Transverse colon (tissue), 4 donors: ENCODE measurements around the gene ZNF549. TPM values are rescaled to one million over a fixed set of nuclear protein-coding genes. Genes with fewer than 3 reads are reported as not detected.
"Not testable (repeated sequence)": the region's sequence is repeated elsewhere in the genome, so short reads cannot be mapped to it uniquely, and the experiment has no call there.

Experiments
- DNase-seq: peaks from one replicate; pipeline ENCODE4 v3.0.0-alpha.2; 2019
- H3K27ac ChIP-seq, 4 donors: fragments of 200-600 bp; sonication (generic); 2 replicates each; pipeline ENCODE4 v1.5.1; 2016 to 2018; ENCODE audit warnings: inconsistent platforms in 4 of 4
- H3K27me3 ChIP-seq: fragments of 200-600 bp; sonication (generic); 2 replicates; pipeline ENCODE4 v1.5.1; 2017; ENCODE audit warnings: inconsistent platforms
- H3K36me3 ChIP-seq, 4 donors: fragments of 200-600 bp; sonication (generic); 2 replicates each; pipeline ENCODE4 v1.5.1; 2017 to 2019; ENCODE audit warnings: inconsistent platforms in 4 of 4
- H3K4me1 ChIP-seq, 4 donors: fragments of 200-600 bp; sonication (generic); 2 replicates each; pipeline ENCODE4 v1.5.1; 2017 to 2020; ENCODE audit warnings: inconsistent platforms in 4 of 4
- H3K4me3 ChIP-seq, 4 donors: fragments of 200-600 bp; sonication (generic); 1 replicate in 1 of 4; 2 replicates in 3 of 4; pipeline versions ENCODE4 v1.5.1 to v1.6.1; 2017 to 2019; ENCODE audit warnings: inconsistent platforms in 4 of 4
- H3K9me3 ChIP-seq, 2 donors: fragments of 200-600 bp; sonication (generic); 2 replicates each; pipeline ENCODE4 v1.5.1; 2017 to 2019; ENCODE audit warnings: inconsistent platforms in 2 of 2
- EP300 ChIP-seq: sonication (generic); formaldehyde crosslinking; IDR thresholded peaks from one replicate; pipeline ENCODE4 v1.6.1; 2017; ENCODE audit warnings: antibody characterized with exemption, low read depth
- POLR2A ChIP-seq: fragments of 450-650 bp; IDR thresholded peaks from one replicate; pipeline ENCODE4 v1.6.1; 2016; ENCODE audit warnings: antibody characterized with exemption, mild to moderate bottlenecking, moderate library complexity
- POLR2AphosphoS5 ChIP-seq, 3 donors: sonication (generic); formaldehyde crosslinking; IDR thresholded peaks; one replicate each; pipeline ENCODE4 v1.6.1; 2016; ENCODE audit warnings: antibody characterized with exemption in 3 of 3
- WGBS, 2 donors: methylation state at CpG; one replicate each; pipeline ENCODE4 v1.1.5; 2018; ENCODE audit warnings: low coverage in 1 of 2; 5-methylcytosine and 5-hydroxymethylcytosine counted together
- in situ Hi-C, 4 donors: fragments of 200-750 bp; cut with MboI; loops; one replicate each; pipeline versions ENCODE4 v1.15.0 to v1.15.1; 2017; ENCODE audit warnings: low sequenced_read_pairs in 3 of 4, low pct_ligation_motif_present in 1 of 4, low pct_unique_long_range_greater_than_20kb in 1 of 4
- intact Hi-C: fragments of 100-400 bp; cut with DNase I; formaldehyde crosslinking; loops from one replicate; pipeline ENCODE4 v1.15.1; 2023; ENCODE audit warnings: low total_unique reads
- total RNA-seq, 4 donors: library from RNA; depleted of rRNA; stranded (reverse); fragments of >200 nt; gene quantifications; one replicate each; pipeline ENCODE4 v1.1.0, GENCODE V29; 2016
- TF ChIP-seq, protein P1 (sequence below), 5 experiments: fragments of 200-600 bp in 3 of 5; fragments of 450-650 bp in 2 of 5; sonication (generic) in 3 of 5; IDR thresholded peaks; 1 replicate in 2 of 5; 2 replicates in 3 of 5; pipeline ENCODE4 v1.5.1; 2016 to 2017; ENCODE audit warnings: antibody characterized with exemption in 5 of 5, inconsistent platforms in 3 of 5, mild to moderate bottlenecking in 2 of 5, moderate library complexity in 1 of 5

ZNF549 gene
- total RNA-seq = 1 to 10 TPM; 1.9 to 5.2 (median 4.8) TPM

- WGBS, 2 donors = 4 to 5% methylated on average over 4 to 27 of the region's 64 CpGs
- peak; percentile 89 for DNase-seq
- Histone ChIP-seq H3K36me3 (peaks cover 0 to 15% (median 6%) of the 10 kb centered on the region in 4 donors), H3K9me3 (peaks cover 8 to 26% of the 10 kb centered on the region in 2 donors), H3K4me3 (peak within 1 kb of the TSS; percentile 55 to 74 (median 71)), H3K27ac (peak within 1 kb of the TSS; percentile 74 to 86 (median 83)), H3K27me3 (no peaks in the 10 kb centered on the region), H3K4me1 (peaks cover 0 to 13% (median 5%) of the 10 kb centered on the region in 4 donors)
- TF ChIP-seq, protein P1, sequence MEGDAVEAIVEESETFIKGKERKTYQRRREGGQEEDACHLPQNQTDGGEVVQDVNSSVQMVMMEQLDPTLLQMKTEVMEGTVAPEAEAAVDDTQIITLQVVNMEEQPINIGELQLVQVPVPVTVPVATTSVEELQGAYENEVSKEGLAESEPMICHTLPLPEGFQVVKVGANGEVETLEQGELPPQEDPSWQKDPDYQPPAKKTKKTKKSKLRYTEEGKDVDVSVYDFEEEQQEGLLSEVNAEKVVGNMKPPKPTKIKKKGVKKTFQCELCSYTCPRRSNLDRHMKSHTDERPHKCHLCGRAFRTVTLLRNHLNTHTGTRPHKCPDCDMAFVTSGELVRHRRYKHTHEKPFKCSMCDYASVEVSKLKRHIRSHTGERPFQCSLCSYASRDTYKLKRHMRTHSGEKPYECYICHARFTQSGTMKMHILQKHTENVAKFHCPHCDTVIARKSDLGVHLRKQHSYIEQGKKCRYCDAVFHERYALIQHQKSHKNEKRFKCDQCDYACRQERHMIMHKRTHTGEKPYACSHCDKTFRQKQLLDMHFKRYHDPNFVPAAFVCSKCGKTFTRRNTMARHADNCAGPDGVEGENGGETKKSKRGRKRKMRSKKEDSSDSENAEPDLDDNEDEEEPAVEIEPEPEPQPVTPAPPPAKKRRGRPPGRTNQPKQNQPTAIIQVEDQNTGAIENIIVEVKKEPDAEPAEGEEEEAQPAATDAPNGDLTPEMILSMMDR (IDR thresholded peaks at IDR 0.05) = peak in 2 of 5 experiments; percentile 35 to 39
- TF ChIP-seq POLR2AphosphoS5 (IDR thresholded peaks at IDR 0.05) (peak; percentile 28 to 68 (median 64)), POLR2A (no peak), EP300 (no peak)
- intact Hi-C loops (no loop called here), in situ Hi-C loops (no loop called here)
Observed at GRCh38 chr19:57527136-57527881, at the start of gene ZNF549. ZNF549 (plus strand) TSS chr19:57527356; CDS start chr19:57527574, 218 bp downstream.

GRCh38 chr19:57487477-57488298, 39.5 kb upstream of the ZNF549 start, which contains the start of gene ZNF419:
ZNF419 (plus strand) TSS chr19:57487750; CDS start chr19:57487951, 201 bp downstream.
- H3K27me3 ChIP-seq, in situ Hi-C loops, H3K9me3 ChIP-seq, H3K4me1 ChIP-seq, intact Hi-C loops: not testable (repeated sequence)
- H3K36me3 ChIP-seq = peaks cover 0 to 23% (median 8%) of the 10 kb centered on the region in 4 donors
- peak; percentile 95 for DNase-seq
- peak; percentile 67 for TF ChIP-seq POLR2A
- TF ChIP-seq, protein P1 (IDR thresholded peaks at IDR 0.05) = peak in 1 of 5 experiments; percentile 32
- TF ChIP-seq POLR2AphosphoS5 (IDR thresholded peaks at IDR 0.05) = peak; percentile 48 to 72 (median 69)
- H3K4me3 ChIP-seq = peak within 1 kb of the TSS; percentile 90 to 99 (median 96)
- 2 to 15% methylated on average over 4 to 57 of the region's 69 CpGs for WGBS, 2 donors
- H3K27ac ChIP-seq = peak within 1 kb of the TSS; percentile 79 to 84 (median 80)

GRCh38 chr19:57488299-57488644, 38.9 kb upstream of the ZNF549 start:
- H3K36me3 ChIP-seq = peaks cover 0 to 29% (median 11%) of the 10 kb centered on the region in 4 donors
- in situ Hi-C loops, H3K27ac ChIP-seq, DNase-seq, H3K4me1 ChIP-seq, H3K4me3 ChIP-seq, H3K27me3 ChIP-seq, intact Hi-C loops, H3K9me3 ChIP-seq: not testable (repeated sequence)
- WGBS, 2 donors = no CpG with 5 or more reads among the region's 1 CpG

GRCh38 chr19:57499332-57499679, 27.9 kb upstream of the ZNF549 start:
- in situ Hi-C loops, H3K4me1 ChIP-seq, DNase-seq, H3K27ac ChIP-seq, intact Hi-C loops, H3K27me3 ChIP-seq: not testable (repeated sequence)
- Histone ChIP-seq H3K9me3 (peaks cover 23 to 34% of the 10 kb centered on the region in 2 donors), H3K4me3 (peak overlapping the region in 1 of 4 donors; percentile 84), H3K36me3 (peaks cover 0 to 18% (median 3%) of the 10 kb centered on the region in 4 donors)
